Neural cell (in vitro differentiated cells): ENCODE data around the gene TAS2R50. TPM values are rescaled to one million over a fixed set of nuclear protein-coding genes. Genes with fewer than 3 reads are reported as not detected.

Source experiments
- H2AFZ ChIP-seq: fragments of 200-600, 300-800 bp; sonication (generic), shearing (Covaris generic); 2 replicates; pipeline ENCODE4 v1.6.0; 2014; ENCODE audit warnings: low read depth, mild to moderate bottlenecking, antibody characterized with exemption, low read length, moderate library complexity
- H3F3A ChIP-seq: fragments of 200-600 bp; shearing (Covaris generic); 2 replicates; pipeline ENCODE4 v1.6.1; 2016; ENCODE audit warnings: mild to moderate bottlenecking, moderate library complexity, mixed read lengths, antibody characterized with exemption, low read length; ENCODE audit not compliant: insufficient read depth, poor library complexity, severe bottlenecking
- H3K27ac ChIP-seq: fragments of 200-600, 300-800 bp; sonication (generic), shearing (Covaris generic); 2 replicates; pipeline ENCODE4 v1.5.1; 2014; ENCODE audit warnings: mild to moderate bottlenecking, low read length, moderate library complexity
- H3K27me3 ChIP-seq: fragments of 300-800, 200-600 bp; sonication (generic), shearing (Covaris generic); 2 replicates; pipeline ENCODE4 v1.6.0; 2014; ENCODE audit warnings: mild to moderate bottlenecking, low read depth, low read length, moderate library complexity; ENCODE audit not compliant: insufficient read depth
- H3K36me3 ChIP-seq: fragments of 300-800, 200-600 bp; sonication (generic), shearing (Covaris generic); 2 replicates; pipeline ENCODE4 v1.5.1; 2014; ENCODE audit warnings: mild to moderate bottlenecking, antibody characterized with exemption, low read length, moderate library complexity; ENCODE audit not compliant: insufficient read depth
- H3K4me2 ChIP-seq: fragments of 300-800, 200-600 bp; sonication (generic), shearing (Covaris generic); 2 replicates; pipeline ENCODE4 v1.6.0; 2014; ENCODE audit warnings: mild to moderate bottlenecking, low read length
- H3K4me3 ChIP-seq: fragments of 300-800, 200-600 bp; sonication (generic), shearing (Covaris generic); 2 replicates; pipeline ENCODE4 v1.5.1; 2014; ENCODE audit warnings: mild to moderate bottlenecking, low read length, moderate library complexity
- H3K79me2 ChIP-seq: fragments of 200-600 bp; shearing (Covaris generic); replicated peaks from 2 replicates; pipeline ENCODE4 v1.6.0; 2014; ENCODE audit warnings: mild to moderate bottlenecking, low read length, moderate library complexity; ENCODE audit not compliant: insufficient read depth
- H3K9ac ChIP-seq: fragments of 300-800, 200-600 bp; sonication (generic), shearing (Covaris generic); 2 replicates; pipeline ENCODE4 v1.6.1; 2016; ENCODE audit warnings: mild to moderate bottlenecking, low read length, mixed read lengths
- H3K9me2 ChIP-seq: fragments of 200-600 bp; shearing (Covaris generic); 2 replicates; pipeline ENCODE4 v1.6.1; 2016; ENCODE audit warnings: mild to moderate bottlenecking, low read length, mixed read lengths; ENCODE audit not compliant: insufficient read depth
- H3K9me3 ChIP-seq: fragments of 200-600, 300-800 bp; sonication (generic), shearing (Covaris generic); 2 replicates; pipeline ENCODE4 v1.6.1; 2016; ENCODE audit warnings: mild to moderate bottlenecking, mixed run types, low read length, moderate library complexity, mixed read lengths
- H4K20me1 ChIP-seq: fragments of 200-600 bp; shearing (Covaris generic); 2 replicates; pipeline ENCODE4 v1.6.1; 2016; ENCODE audit warnings: mild to moderate bottlenecking, mixed run types; ENCODE audit not compliant: insufficient read depth
- CTCF ChIP-seq: fragments of 450-650 bp; IDR thresholded peaks from 2 replicates; pipeline ENCODE4 v1.5.1; 2014; ENCODE audit warnings: antibody characterized with exemption, mild to moderate bottlenecking, moderate library complexity; ENCODE audit not compliant: poor library complexity, severe bottlenecking
- EP300 ChIP-seq: fragments of 450-650 bp; conservative IDR thresholded peaks from 2 replicates; pipeline ENCODE4 v1.6.1; 2014; ENCODE audit warnings: antibody characterized with exemption, mild to moderate bottlenecking, moderate library complexity; ENCODE audit not compliant: poor library complexity, severe bottlenecking
- EZH2 ChIP-seq: fragments of 200-600, 300-800 bp; shearing (Covaris generic), sonication (generic); IDR thresholded peaks from 2 replicates; pipeline ENCODE4 v1.6.1; 2014; ENCODE audit warnings: antibody characterized with exemption, low read length, borderline replicate concordance, mild to moderate bottlenecking; ENCODE audit not compliant: insufficient read depth, poor library complexity, severe bottlenecking
- MXI1 ChIP-seq: fragments of 450-650 bp; conservative IDR thresholded peaks from 2 replicates; pipeline ENCODE4 v1.6.1; 2014; ENCODE audit warnings: antibody characterized with exemption, mild to moderate bottlenecking; ENCODE audit not compliant: poor library complexity, severe bottlenecking
- POLR2AphosphoS5 ChIP-seq: IDR thresholded peaks from 2 replicates; pipeline ENCODE4 v1.6.1; 2012
- RAD21 ChIP-seq: fragments of 450-650 bp; conservative IDR thresholded peaks from 2 replicates; pipeline ENCODE4 v1.6.1; 2014; ENCODE audit warnings: antibody characterized with exemption, mild to moderate bottlenecking, moderate library complexity
- REST ChIP-seq: IDR thresholded peaks from 2 replicates; pipeline ENCODE4 v1.6.1; 2012; ENCODE audit warnings: borderline replicate concordance
- SMC3 ChIP-seq: fragments of 450-650 bp; conservative IDR thresholded peaks from 2 replicates; pipeline ENCODE4 v1.6.1; 2014; ENCODE audit warnings: antibody characterized with exemption, mild to moderate bottlenecking, moderate library complexity; ENCODE audit not compliant: poor library complexity
- TAF1 ChIP-seq: IDR thresholded peaks from 2 replicates; pipeline ENCODE4 v1.6.1; 2012; ENCODE audit warnings: low read depth
- polyA plus RNA-seq: library from polyadenylated mRNA; depleted of rRNA; stranded (reverse); fragments of >200 nt; gene quantifications from 2 replicates; pipeline ENCODE4 v1.2.3, GENCODE V29; 2014

Gene TAS2R50
- polyA plus RNA-seq, 1 donor from 2014 or later = not detected

GRCh38 chr12:10941916-10942607 lies 44.6 kb downstream of the TAS2R50 start:
- peaks cover 7% of the 10 kb centered on the region for H3K9me3 ChIP-seq
- no peak overlapping the region for H3K27ac ChIP-seq
- no peak overlapping the region for H3K9ac ChIP-seq
- no peaks in the 10 kb centered on the region for H3K79me2 ChIP-seq
- H3F3A ChIP-seq = no peaks in the 10 kb centered on the region
- no peaks in the 10 kb centered on the region for H3K27me3 ChIP-seq
- TF ChIP-seq EP300 = no peak
- no peak for TF ChIP-seq POLR2AphosphoS5
- no peak for TF ChIP-seq RAD21
- TF ChIP-seq CTCF = no peak
- TF ChIP-seq SMC3 = no peak
- TF ChIP-seq MXI1 = no peak
- no peak for TF ChIP-seq REST
- no peak for TF ChIP-seq EZH2
- TF ChIP-seq TAF1 = no peak
- H3K4me3 ChIP-seq = no peak overlapping the region
- H3K9me2 ChIP-seq = no peaks in the 10 kb centered on the region
- H3K36me3 ChIP-seq = no peaks in the 10 kb centered on the region
- no peak overlapping the region for H2AFZ ChIP-seq
- no peaks in the 10 kb centered on the region for H4K20me1 ChIP-seq
- H3K4me2 ChIP-seq = no peak overlapping the region

DNA sequence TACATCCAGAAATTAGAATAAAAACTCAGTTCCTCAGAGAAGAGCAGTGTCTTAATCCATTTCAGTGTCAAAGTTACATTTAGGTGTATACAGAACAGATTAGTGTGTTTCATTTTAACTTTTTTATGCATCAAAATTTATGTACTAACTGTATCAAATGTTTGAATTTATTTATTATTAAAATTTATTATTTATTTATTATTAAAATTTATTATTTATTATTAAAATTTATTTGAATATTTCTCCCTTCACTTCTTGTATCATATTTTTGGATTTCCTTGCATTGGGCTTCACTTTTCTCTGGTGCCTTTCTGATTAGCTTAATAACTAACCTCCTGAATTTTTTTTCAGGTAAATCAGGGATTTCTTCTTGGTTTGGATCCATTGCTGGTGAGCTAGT lies 45.3 kb downstream of the TAS2R50 start:
- no peak overlapping the region for H3K4me2 ChIP-seq

More for the DNA sequence above, 45.3 kb downstream of the TAS2R50 start:
- Histone ChIP-seq H2AFZ (no peak overlapping the region), H3K9ac (no peak overlapping the region), H3K9me3 (peaks cover under 1% of the 10 kb centered on the region), H3K79me2 (no peaks in the 10 kb centered on the region), H3F3A (no peaks in the 10 kb centered on the region), H3K36me3 (no peaks in the 10 kb centered on the region), H4K20me1 (no peaks in the 10 kb centered on the region), H3K27me3 (no peaks in the 10 kb centered on the region), H3K27ac (no peak overlapping the region), H3K9me2 (no peaks in the 10 kb centered on the region), H3K4me3 (no peak overlapping the region)
- no peak for TF ChIP-seq SMC3
- no peak for TF ChIP-seq POLR2AphosphoS5
- TF ChIP-seq EP300 = no peak
- no peak for TF ChIP-seq EZH2
- no peak for TF ChIP-seq REST
- TF ChIP-seq MXI1 = no peak
- TF ChIP-seq TAF1 = no peak
- no peak for TF ChIP-seq CTCF
- no peak for TF ChIP-seq RAD21
